ENCODE measurements around the gene C18orf63.

The C18orf63 gene

GRCh38 chr18:74275736-74276135, 39.9 kb upstream of the C18orf63 start:
- TF ChIP-seq, protein P1, sequence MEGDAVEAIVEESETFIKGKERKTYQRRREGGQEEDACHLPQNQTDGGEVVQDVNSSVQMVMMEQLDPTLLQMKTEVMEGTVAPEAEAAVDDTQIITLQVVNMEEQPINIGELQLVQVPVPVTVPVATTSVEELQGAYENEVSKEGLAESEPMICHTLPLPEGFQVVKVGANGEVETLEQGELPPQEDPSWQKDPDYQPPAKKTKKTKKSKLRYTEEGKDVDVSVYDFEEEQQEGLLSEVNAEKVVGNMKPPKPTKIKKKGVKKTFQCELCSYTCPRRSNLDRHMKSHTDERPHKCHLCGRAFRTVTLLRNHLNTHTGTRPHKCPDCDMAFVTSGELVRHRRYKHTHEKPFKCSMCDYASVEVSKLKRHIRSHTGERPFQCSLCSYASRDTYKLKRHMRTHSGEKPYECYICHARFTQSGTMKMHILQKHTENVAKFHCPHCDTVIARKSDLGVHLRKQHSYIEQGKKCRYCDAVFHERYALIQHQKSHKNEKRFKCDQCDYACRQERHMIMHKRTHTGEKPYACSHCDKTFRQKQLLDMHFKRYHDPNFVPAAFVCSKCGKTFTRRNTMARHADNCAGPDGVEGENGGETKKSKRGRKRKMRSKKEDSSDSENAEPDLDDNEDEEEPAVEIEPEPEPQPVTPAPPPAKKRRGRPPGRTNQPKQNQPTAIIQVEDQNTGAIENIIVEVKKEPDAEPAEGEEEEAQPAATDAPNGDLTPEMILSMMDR (IDR thresholded peaks at IDR 0.05; ENCODE audit: extremely low read depth, missing control alignments) = no peak
- no peak for DNase-seq (ENCODE audit: low spot score)

DNA sequence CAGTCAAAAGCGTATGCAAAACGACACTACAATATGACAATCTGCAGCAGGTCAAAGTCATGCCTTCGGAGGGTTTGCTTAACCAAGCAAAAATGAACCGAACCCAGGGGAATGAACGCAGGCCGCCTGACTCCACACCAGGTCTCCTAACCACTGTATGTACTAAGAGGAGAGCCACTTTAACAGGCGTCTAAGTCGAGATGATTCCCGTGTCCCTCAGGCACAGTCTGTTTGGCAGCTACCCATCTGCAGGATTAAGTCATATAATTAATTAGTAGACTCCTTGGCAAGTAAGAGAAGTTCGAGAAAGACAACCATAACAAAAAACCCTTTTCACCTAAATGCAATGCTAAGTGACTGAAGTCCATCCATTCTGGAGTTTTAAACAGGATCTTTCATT, 39.0 kb upstream of the C18orf63 start:
- no peak for DNase-seq (ENCODE audit: low spot score)
- TF ChIP-seq, protein P1 (IDR thresholded peaks at IDR 0.05; ENCODE audit: extremely low read depth, missing control alignments) = no peak

- no peak for DNase-seq (ENCODE audit: low spot score)
- TF ChIP-seq, protein P1 (IDR thresholded peaks at IDR 0.05; ENCODE audit: extremely low read depth, missing control alignments) = no peak
Measured at GRCh38 chr18:74277296-74277695, 38.3 kb upstream of the C18orf63 start.

GRCh38 chr18:74278058-74278457, 37.6 kb upstream of the C18orf63 start:
- TF ChIP-seq, protein P1 (IDR thresholded peaks at IDR 0.05; ENCODE audit: extremely low read depth, missing control alignments) = no peak
- DNase-seq (ENCODE audit: low spot score) = no peak

- no peak for DNase-seq (ENCODE audit: low spot score)
- TF ChIP-seq, protein P1 (IDR thresholded peaks at IDR 0.05; ENCODE audit: extremely low read depth, missing control alignments) = no peak
Measured at GRCh38 chr18:74278983-74279382, 36.7 kb upstream of the C18orf63 start.

GRCh38 chr18:74281011-74281979, 34.3 kb upstream of the C18orf63 start:
- no peak for DNase-seq (ENCODE audit: low spot score)
- TF ChIP-seq, protein P1 (IDR thresholded peaks at IDR 0.05; ENCODE audit: extremely low read depth, missing control alignments) = no peak

- DNase-seq (ENCODE audit: low spot score) = no peak
- TF ChIP-seq, protein P1 (IDR thresholded peaks at IDR 0.05; ENCODE audit: extremely low read depth, missing control alignments) = no peak
Measured at GRCh38 chr18:74281980-74282754, 33.5 kb upstream of the C18orf63 start.

Measured in GM20000 (cell line).